Heart left ventricle (tissue), 16 donors: ENCODE data around the gene PITX2. TPM values are rescaled to one million over a fixed set of nuclear protein-coding genes. Genes with fewer than 3 reads are reported as not detected.

Experiments used
- ATAC-seq, 4 donors: fragments of 200-7000 bp; cut with Tn5 transposase; one replicate each; pipeline ENCODE4 v1.9.1; 2020 to 2022; ENCODE audit warnings: moderate library complexity in 4 of 4, mild to moderate bottlenecking in 3 of 4, moderate number of reproducible peaks in 1 of 4
- DNase-seq, 5 donors: peaks; one replicate each; pipeline ENCODE4 v3.0.0-alpha.2; 2020
- H3K27ac ChIP-seq, 12 donors: fragments of 200-600 bp; sonication (generic) in 4 of 12; one replicate each; pipeline versions ENCODE4 v1.5.0 to v1.8.0; 2016 to 2022; ENCODE audit warnings: mild to moderate bottlenecking in 2 of 12
- H3K27me3 ChIP-seq, 9 donors: fragments of 200-600 bp; sonication (generic) in 2 of 9; one replicate each; pipeline versions ENCODE4 v1.5.1 to v1.8.0; 2016 to 2022; ENCODE audit warnings: mild to moderate bottlenecking in 3 of 9
- H3K36me3 ChIP-seq, 9 donors: fragments of 200-600 bp; sonication (generic) in 2 of 9; one replicate each; pipeline versions ENCODE4 v1.5.0 to v1.8.0; 2018 to 2022; ENCODE audit warnings: mild to moderate bottlenecking in 2 of 9
- H3K4me1 ChIP-seq, 12 donors: fragments of 200-600 bp; sonication (generic) in 4 of 12; one replicate each; pipeline versions ENCODE4 v1.5.0 to v1.8.0; 2016 to 2022; ENCODE audit warnings: mild to moderate bottlenecking in 3 of 12
- H3K4me3 ChIP-seq, 12 donors: fragments of 200-600 bp; sonication (generic) in 4 of 12; one replicate each; pipeline versions ENCODE4 v1.5.0 to v1.8.0; 2017 to 2022; ENCODE audit warnings: mild to moderate bottlenecking in 9 of 12, moderate library complexity in 4 of 12
- H3K9me3 ChIP-seq, 12 donors: fragments of 200-600 bp; sonication (generic) in 4 of 12; one replicate each; pipeline versions ENCODE4 v1.5.0 to v1.8.0; 2016 to 2022; ENCODE audit warnings: mild to moderate bottlenecking in 1 of 12
- POLR2A ChIP-seq, 2 donors: fragments of 450-650 bp; IDR thresholded peaks; one replicate each; pipeline ENCODE4 v1.6.1; 2017; ENCODE audit warnings: antibody characterized with exemption in 2 of 2, mild to moderate bottlenecking in 2 of 2, moderate library complexity in 2 of 2
- WGBS, 4 donors: extraction: QIAGEN DNeasy Blood & Tissue Kit in 2 of 4; methylation state at CpG; one replicate each; pipeline versions ENCODE4 v1.1.5 to v1.1.7; 2013 to 2018; 5-methylcytosine and 5-hydroxymethylcytosine counted together
- intact Hi-C, 10 donors: fragments of 100-400 bp; cut with DNase I; formaldehyde crosslinking; loops; one replicate each; pipeline versions ENCODE4 v1.11.1 to v1.14.2; 2022
- polyA plus RNA-seq, 2 donors: library from polyadenylated mRNA; stranded (reverse); fragments of 200-250 nt; gene quantifications; one replicate each; pipeline ENCODE4 v1.2.3, GENCODE V29; 2013
- total RNA-seq, 9 donors: library from RNA; depleted of rRNA in 2 of 9; stranded (reverse); fragments of >200 nt in 2 of 9; fragmentation: NEBNext Ultra II Directional in 3 of 9; extraction: Animal tissue kit (Norgen Biotek cat#: 25700) in 3 of 9; gene quantifications; one replicate each; pipeline versions ENCODE4 v1.1.0 to v1.2.4, GENCODE V29; 2016 to 2023
- TF ChIP-seq, protein P1 (sequence below), 12 donors: fragments of 200-600 bp; sonication (generic) in 4 of 12; IDR thresholded peaks; one replicate each; pipeline versions ENCODE4 v1.5.0 to v1.8.0; 2018 to 2022; ENCODE audit warnings: antibody characterized with exemption in 12 of 12, mild to moderate bottlenecking in 5 of 12
- donor health status: ischemic (EF 13 %, LVEDD 7.1; RV severe dilation, severe dysfunction).
- donor health status: healthy with polysubstance abuse.
- donor health status: DM: no; HTN: yes; CAD: no.
- donor health status: DM: no; HTN: no; CAD: no.
- donor health status: ischemic (EF 25% LVEDD 6.9; RV normal size, moderate dysfunction).
- donor health status: ischemic (EF 25% LVEDD 5.7; RV mildly dilated, moderate dysfunction).
- donor health status: healthy.
- donor health status: DM: yes; HTN: yes; CAD: no.
- donor health status: ischemic (EF 35%, LVEDD 5.7; RV mildly dilated, moderate dysfunction).
- donor health status: nonischemic (EF 11% LVEDD 7.7; RV severe dilation, severe dysfunction).
- donor health status: DM: yes; HTN: yes; CAD: no.
- donor health status: PGD.
- donor health status: ischemic (EF 29% LVEDD 5.4; RV normal size, mild dysfunction).
- donor health status: nonischemic (EF 23%, LVEDD 6.1; RV moderate dilation, normal function).

PITX2 gene
- total and polyA plus RNA-seq, 11 donors = 0.17 to 0.94 (median 0.30) TPM; not detected in 5

DNA sequence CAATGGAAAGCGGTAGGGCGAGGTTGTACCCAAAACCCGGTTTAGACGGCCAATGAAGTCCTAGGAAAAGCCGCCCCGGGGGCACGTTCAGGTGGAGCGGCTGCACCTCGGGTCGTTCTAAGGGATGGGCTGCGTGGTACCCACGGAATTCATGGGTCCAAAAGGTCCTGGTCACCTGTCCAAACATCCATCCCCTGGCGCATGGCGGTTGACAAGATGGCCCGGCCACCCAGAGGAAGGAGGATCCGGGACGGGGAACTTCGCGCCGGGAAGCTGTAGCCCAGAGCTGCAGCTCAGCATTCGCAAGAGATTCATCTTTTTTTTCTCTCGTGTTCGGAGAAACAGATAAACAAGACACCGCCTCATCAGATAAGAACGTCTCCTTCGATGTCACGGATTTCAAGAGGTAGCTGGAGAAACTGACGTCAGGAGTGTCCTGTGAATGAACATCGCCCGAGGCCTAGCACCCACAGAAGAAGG lies 10.9 kb downstream of the PITX2 start:
- no peaks in the 10 kb centered on the region for H3K9me3 ChIP-seq
- peaks cover 0 to 12% (median 0%) of the 10 kb centered on the region in 12 donors for H3K4me1 ChIP-seq
- TF ChIP-seq, protein P1, sequence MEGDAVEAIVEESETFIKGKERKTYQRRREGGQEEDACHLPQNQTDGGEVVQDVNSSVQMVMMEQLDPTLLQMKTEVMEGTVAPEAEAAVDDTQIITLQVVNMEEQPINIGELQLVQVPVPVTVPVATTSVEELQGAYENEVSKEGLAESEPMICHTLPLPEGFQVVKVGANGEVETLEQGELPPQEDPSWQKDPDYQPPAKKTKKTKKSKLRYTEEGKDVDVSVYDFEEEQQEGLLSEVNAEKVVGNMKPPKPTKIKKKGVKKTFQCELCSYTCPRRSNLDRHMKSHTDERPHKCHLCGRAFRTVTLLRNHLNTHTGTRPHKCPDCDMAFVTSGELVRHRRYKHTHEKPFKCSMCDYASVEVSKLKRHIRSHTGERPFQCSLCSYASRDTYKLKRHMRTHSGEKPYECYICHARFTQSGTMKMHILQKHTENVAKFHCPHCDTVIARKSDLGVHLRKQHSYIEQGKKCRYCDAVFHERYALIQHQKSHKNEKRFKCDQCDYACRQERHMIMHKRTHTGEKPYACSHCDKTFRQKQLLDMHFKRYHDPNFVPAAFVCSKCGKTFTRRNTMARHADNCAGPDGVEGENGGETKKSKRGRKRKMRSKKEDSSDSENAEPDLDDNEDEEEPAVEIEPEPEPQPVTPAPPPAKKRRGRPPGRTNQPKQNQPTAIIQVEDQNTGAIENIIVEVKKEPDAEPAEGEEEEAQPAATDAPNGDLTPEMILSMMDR (IDR thresholded peaks at IDR 0.05) = no peak
- no peak for TF ChIP-seq POLR2A (IDR thresholded peaks at IDR 0.05)
- ATAC-seq (no peak), DNase-seq (no peak)
- H3K27ac ChIP-seq = no peak overlapping the region
- H3K27me3 ChIP-seq = peaks cover 40 to 99% (median 76%) of the 10 kb centered on the region in 9 donors
- 11 to 47% (median 22%) methylated on average over 30 of the region's 30 CpGs for whole genome bisulfite sequencing, 4 donors
- intact Hi-C loops = no loop called here
- no peak overlapping the region for H3K4me3 ChIP-seq
- no peaks in the 10 kb centered on the region for H3K36me3 ChIP-seq

DNA sequence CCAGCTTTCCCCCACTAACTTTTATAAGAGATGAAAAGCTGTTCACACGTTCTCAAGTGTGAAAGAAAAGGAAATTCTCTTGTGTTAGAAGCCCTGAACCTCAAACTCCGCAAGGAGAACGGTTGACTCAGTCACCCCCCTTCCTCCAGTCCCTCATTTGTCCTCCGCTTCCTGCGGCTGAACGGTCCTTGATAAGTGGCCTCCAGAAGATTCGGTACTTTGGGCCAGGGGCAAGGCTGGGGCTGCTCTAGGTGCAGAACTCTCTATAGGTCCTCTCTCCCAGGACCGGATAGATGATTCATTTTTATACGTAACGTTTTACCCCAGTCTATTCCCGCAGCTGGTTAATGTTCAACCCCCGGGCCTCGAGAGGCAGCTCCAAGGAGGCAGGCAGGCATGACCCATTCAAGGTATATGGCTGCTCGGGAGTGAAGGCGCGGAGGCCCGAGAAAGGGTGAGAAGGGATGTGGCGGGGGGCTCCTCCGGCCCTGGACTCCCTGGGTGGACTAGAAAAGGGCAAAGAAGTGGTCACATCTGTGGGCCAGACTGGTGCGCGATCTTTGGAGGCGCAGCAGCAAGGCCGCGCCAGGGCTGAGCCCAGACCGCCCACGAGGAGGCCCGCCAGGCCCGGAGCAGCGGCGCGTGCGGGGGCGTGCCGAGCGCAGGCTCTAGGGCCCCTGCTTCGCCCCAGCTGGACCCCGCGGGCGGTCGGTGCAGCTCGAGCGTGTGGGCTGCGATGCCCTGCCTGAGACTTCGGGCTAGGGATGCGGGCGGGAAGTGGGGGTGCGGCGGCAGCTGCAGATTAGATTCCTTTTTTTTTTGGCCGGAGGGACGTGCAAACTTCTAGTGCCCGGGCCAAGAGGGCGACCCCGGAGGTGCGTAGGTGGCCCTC lies 11.7 kb downstream of the PITX2 start:
- Histone ChIP-seq H3K36me3 (no peaks in the 10 kb centered on the region), H3K4me1 (peaks cover 0 to 12% (median 0%) of the 10 kb centered on the region in 12 donors), H3K27ac (no peak overlapping the region), H3K4me3 (peak overlapping the region in 4 of 12 donors; percentile 7 to 21 (median 13)), H3K9me3 (no peaks in the 10 kb centered on the region), H3K27me3 (peaks cover 36 to 93% (median 70%) of the 10 kb centered on the region in 9 donors)
- no peak for TF ChIP-seq POLR2A (IDR thresholded peaks at IDR 0.05)
- TF ChIP-seq, protein P1 (IDR thresholded peaks at IDR 0.05) = no peak
- ATAC-seq (peak in 1 of 4 donors; percentile 38), DNase-seq (no peak)
- WGBS, 4 donors = 7 to 40% (median 18%) methylated on average over 49 to 54 of the region's 54 CpGs
- intact Hi-C loops = no loop called here

DNA sequence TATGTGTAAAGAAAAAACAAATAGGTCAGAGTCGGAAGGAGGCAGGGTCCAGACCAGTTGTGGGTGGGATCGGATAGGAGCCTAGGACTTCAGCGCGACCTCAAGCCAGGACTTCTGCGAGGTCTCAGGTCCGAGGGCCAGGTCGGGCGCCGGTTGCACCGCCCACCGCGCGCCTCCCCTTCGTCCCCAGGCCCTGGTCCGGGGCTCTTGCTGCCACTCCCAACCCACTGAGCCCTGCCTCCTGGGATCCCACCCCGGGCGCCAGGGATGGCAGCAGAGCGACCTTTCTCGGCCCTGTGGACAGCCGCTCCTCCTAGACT lies 12.3 kb downstream of the PITX2 start:
- intact Hi-C loops = no loop called here
- TF ChIP-seq, protein P1 (IDR thresholded peaks at IDR 0.05) = no peak
- no peak for TF ChIP-seq POLR2A (IDR thresholded peaks at IDR 0.05)
- WGBS, 4 donors = 5 to 38% (median 14%) methylated on average over 20 of the region's 20 CpGs

DNA sequence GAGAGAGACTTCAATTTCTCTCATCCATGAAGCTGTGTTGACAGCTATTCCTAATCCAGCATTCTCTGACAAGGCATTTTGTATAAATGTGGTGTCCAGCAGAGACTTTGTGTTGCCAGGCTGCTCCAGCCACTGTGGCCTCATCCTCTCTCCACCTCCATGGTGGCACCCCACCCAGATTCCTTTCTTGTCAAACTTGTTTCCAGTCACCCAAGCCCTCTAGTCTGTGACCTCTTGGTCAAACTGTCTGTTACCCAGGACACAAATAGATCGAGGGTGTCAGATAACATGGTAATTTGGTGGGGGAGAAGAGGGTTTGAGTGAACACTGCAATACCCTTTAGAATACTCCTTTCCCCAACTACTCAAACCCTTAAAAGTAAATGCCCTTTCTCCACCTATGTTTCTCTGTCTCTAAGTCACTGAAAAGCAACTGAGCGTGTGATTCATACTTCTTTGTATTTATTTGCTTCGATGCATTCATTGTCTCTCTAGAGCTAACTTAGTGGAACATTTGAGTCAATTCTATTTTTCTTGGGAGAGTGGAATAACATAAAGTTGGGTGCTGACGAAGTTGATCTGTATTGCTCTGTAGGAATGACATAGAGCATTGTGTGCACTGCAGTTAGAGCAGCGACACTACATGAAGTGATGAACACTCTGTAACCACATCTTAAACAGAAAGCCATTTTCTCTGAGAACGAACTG lies 13.7 kb downstream of the PITX2 start:
- TF ChIP-seq, protein P1 (IDR thresholded peaks at IDR 0.05) = no peak
- TF ChIP-seq POLR2A (IDR thresholded peaks at IDR 0.05) = no peak
- ATAC-seq = no peak
- Histone ChIP-seq H3K9me3 (no peaks in the 10 kb centered on the region), H3K27me3 (peaks cover 19 to 81% (median 50%) of the 10 kb centered on the region in 9 donors), H3K36me3 (no peaks in the 10 kb centered on the region), H3K4me3 (no peak overlapping the region), H3K4me1 (peaks cover 0 to 12% (median 0%) of the 10 kb centered on the region in 12 donors), H3K27ac (no peak overlapping the region)
- WGBS, 4 donors = 25 to 32% (median 26%) methylated on average over 6 of the region's 6 CpGs
- DNase-seq = no peak
- intact Hi-C loops = no loop called here

More for the DNA sequence above, 12.3 kb downstream of the PITX2 start:
- no peak overlapping the region for H3K4me3 ChIP-seq
- no peaks in the 10 kb centered on the region for H3K9me3 ChIP-seq
- no peak for DNase-seq
- no peak for ATAC-seq
- H3K4me1 ChIP-seq = peaks cover 0 to 12% (median 0%) of the 10 kb centered on the region in 12 donors
- peaks cover 29 to 87% (median 64%) of the 10 kb centered on the region in 9 donors for H3K27me3 ChIP-seq
- no peaks in the 10 kb centered on the region for H3K36me3 ChIP-seq
- no peak overlapping the region for H3K27ac ChIP-seq
